ENCODE measurements around the gene MIPEP. TPM values are rescaled to one million over a fixed set of nuclear protein-coding genes. Genes with fewer than 3 reads are reported as not detected.

MIPEP gene
- 19.3 and 25.0 TPM in 2 replicates for total RNA-seq (2014; rRNA removed; shearing (Covaris generic); ENCODE audit: low replicate concordance)

DNA sequence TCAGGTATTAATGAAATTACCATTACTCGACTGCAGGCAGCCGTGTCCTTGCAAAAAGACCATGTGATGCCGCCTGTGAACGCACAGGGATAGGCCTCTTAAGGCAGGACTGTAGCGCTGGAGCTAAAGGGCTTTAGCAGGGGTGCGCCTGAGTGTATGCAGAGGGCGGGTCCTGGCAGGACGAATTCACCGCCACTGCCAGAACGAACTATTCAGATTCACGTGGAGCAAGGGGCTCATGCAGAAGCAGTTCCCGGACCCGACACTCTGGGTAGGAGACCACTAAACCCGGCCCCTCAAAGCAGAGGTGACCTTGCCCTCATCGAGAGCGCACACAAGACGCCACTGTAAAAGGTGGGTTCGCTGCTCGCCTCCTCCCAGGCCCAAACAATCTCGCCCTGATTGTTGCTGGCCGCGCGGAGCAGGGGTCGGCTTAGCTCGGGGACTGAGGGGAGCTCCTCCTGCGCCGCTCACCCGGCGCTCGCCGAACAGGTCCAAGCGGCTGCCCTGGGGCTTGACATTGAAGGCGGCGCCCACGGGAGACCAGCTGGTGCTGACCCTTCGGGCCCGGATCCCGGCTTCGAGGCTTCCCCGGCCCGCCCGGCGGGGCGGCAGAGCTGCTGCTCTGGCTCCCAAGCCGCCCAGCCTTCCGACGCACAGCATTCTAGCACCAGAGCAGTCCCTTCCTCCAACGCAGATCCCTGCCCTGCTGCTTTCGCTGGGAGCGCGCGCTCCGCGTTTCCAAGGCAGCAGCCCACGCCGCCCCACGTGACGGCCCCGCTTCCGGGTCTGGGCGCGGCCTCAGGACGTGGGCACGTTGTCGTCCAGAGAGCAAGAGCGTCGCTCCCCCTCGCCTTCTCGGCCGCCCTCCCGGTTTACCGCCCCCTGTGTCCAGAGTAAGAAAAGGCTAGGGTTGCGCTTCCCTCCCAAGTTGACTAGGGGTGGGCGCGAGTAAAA lies at the start of gene MIPEP:
MIPEP (minus strand) TSS at position 743 of the 957 bp plus-strand sequence; CDS start at position 663, 80 bp downstream.
- Histone ChIP-seq H3K36me3 (peaks cover 12% of the 10 kb centered on the region), H3K27me3 (no peaks in the 10 kb centered on the region), H3K9me3 (no peaks in the 10 kb centered on the region), H3K4me3 (peak within 1 kb of the TSS; percentile 94)
- peak; percentile 95 for DNase-seq

DNA sequence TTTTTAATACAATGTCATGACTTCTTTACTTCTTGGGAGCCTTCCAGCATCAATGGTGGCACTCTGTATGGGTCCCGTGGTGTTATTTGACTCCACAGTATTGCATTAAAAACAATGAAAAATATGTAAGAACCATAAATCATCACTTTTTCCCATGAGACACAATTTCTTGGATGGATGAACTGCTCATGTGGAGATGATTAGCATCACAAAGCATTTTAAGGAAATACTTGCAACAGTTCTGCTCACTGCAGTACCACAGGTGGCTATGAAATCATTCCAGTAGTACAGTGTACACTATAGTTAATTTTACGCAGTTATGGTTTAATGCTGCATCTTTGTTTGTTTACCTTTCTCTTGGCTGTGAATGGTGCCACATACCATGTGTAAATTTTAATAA lies 45.3 kb upstream of the MIPEP start:
- H3K36me3 ChIP-seq, result no peaks in the 10 kb centered on the region
- DNase-seq, result no peak
- no peaks in the 10 kb centered on the region for H3K27me3 ChIP-seq
- H3K4me3 ChIP-seq, result no peak overlapping the region
- no peaks in the 10 kb centered on the region for H3K9me3 ChIP-seq

DNA sequence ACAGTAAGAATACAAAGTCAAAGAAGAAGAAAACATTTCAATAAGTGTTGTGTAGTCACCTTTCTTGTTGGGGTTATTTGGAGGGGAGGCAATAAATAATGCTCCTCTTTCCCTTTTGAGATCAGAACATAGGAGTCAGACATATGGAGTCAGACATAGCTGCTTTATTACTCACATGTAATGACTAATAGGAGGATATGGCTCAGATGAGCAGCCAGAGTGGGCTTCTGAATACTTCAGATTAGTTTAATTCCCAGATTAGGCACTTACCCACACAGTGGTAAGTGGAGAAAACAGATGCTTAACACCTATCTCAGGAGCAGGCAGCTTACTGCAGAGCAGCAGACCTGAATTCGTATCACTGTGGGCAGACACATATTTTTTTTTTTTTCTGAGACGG lies 39.8 kb upstream of the MIPEP start:
- Histone ChIP-seq H3K4me3 (no peak overlapping the region), H3K9me3 (no peaks in the 10 kb centered on the region), H3K27me3 (no peaks in the 10 kb centered on the region), H3K36me3 (no peaks in the 10 kb centered on the region)
- DNase-seq, result no peak

DNA sequence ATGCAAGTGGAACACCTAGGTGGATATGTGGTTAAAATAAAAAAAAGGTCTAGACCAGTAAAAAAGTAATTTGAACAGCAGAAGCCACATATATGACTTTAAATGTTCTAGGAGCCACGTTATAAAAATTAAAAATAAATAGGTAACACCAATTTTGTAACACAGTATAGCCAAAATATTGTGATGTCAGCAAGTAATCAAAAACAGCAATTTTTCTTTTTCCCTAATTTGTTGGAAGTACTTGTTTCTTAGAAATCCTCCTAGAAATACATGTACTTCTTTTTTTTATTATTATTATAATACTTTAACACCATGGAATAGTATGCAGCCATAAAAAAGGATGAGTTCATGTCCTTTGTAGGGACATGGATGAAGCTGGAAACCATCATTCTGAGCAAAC lies 33.8 kb upstream of the MIPEP start:
- no peak for DNase-seq
- Histone ChIP-seq H3K27me3 (peaks cover 3% of the 10 kb centered on the region), H3K36me3 (no peaks in the 10 kb centered on the region), H3K4me3 (no peak overlapping the region), H3K9me3 (no peaks in the 10 kb centered on the region)

DNA sequence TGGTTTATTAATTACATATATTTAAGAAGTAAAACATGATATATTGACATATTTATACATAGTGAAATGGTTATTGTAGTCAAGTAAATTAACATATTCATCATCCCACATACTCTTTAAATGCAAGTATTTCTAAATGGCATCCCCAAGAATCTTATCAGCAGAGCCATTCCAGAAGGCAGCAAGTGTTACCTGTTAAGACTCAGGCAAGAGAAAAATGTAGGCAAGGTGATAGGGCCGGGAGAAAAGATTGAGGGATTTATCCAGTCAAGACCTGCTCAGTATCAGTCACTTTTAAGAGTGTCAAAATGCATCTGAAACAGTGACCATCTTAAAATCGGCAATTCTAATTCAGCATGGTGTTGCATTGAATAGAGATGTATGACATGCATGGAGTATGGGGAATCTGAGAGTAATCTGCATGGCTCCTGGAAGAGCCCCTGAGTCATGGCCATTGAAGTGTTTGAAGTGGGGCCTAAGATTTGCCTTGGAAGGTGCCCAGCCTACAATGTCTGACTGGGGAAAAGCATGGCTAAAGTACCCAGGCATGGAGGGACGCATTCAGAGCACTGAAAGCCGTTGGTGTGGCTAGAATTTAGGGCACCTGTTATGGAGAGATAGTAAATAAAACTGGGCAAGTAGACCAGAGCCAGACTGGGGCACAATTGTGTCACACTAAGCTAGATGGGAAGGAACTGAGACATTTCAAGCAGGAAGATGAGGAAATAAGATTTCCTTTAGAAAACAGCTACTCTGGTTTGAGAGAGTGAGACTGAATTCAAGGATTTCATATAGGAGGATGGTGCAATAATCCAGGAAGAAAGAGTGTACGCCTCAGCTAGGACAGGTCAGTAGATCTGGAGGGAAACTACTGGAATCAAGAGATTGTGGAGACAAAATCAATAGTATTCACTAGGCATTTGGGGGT lies 33.1 kb upstream of the MIPEP start:
- no peak overlapping the region for H3K4me3 ChIP-seq
- H3K27me3 ChIP-seq, result peaks cover 3% of the 10 kb centered on the region
- DNase-seq, result no peak
- H3K36me3 ChIP-seq, result no peaks in the 10 kb centered on the region
- no peaks in the 10 kb centered on the region for H3K9me3 ChIP-seq

DNA sequence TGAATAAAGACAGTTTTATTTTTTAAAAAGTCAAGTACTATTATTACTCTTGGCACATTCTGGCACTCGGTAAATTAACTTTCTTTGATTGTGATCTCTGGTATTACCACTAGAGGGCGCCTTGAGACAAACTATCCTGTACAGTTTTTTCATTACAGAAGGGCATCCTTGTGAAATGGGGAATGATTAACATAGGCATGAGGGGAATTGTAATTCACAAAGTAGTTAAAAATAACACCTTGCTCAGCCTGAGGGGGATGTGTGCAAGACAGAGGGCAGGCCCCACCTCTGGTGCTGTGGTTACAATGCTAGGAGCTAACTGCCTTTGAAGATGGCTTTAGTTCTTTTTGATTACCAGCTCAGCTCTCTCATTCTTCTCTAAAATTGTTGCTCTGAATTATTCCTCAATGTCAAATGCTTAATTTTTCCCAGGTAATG lies 32.3 kb upstream of the MIPEP start:
- Histone ChIP-seq H3K36me3 (no peaks in the 10 kb centered on the region), H3K4me3 (no peak overlapping the region), H3K27me3 (peaks cover 3% of the 10 kb centered on the region), H3K9me3 (no peaks in the 10 kb centered on the region)
- no peak for DNase-seq

DNA sequence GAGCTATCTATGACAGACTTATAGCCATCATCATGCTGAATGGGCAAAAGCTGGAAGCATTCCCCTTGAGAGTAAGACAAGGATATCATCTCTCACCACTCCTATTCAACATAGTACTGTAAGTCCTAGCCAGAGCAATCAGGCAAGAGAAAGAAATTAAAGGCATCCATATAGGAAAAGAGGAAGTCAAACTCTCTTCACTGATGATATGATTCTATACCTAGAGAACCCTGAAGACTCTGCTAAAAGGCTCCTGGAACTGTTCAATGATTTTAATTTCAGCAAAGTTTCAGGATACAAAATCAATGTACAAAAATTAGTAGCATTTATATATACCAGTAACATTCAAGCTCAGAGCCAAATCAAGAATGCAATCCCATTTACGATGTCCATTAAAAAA lies 29.8 kb upstream of the MIPEP start:
- no peak for DNase-seq
- peaks cover 3% of the 10 kb centered on the region for H3K27me3 ChIP-seq
- no peaks in the 10 kb centered on the region for H3K9me3 ChIP-seq
- no peaks in the 10 kb centered on the region for H3K36me3 ChIP-seq
- H3K4me3 ChIP-seq, result no peak overlapping the region

DNA sequence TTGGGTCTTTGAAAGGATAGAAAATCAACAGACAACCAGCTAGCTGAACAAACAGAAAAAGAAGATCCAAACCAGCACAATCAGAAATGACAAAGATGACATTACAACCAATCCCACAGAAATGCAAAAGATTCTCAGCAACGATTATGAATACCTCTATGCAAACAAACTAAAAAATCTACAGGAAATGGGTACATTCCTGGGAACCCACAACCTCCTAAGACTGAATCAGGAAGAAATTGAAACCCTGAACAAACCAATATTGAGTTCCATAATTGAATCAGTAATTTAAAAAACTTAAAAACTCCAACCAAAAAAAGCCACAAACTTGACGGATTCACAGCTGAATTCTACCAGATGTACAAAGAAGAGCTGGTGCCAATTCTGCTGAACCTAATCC lies 29.0 kb upstream of the MIPEP start:
- Histone ChIP-seq H3K36me3 (no peaks in the 10 kb centered on the region), H3K9me3 (no peaks in the 10 kb centered on the region), H3K27me3 (peaks cover 6% of the 10 kb centered on the region), H3K4me3 (no peak overlapping the region)
- DNase-seq, result no peak

DNA sequence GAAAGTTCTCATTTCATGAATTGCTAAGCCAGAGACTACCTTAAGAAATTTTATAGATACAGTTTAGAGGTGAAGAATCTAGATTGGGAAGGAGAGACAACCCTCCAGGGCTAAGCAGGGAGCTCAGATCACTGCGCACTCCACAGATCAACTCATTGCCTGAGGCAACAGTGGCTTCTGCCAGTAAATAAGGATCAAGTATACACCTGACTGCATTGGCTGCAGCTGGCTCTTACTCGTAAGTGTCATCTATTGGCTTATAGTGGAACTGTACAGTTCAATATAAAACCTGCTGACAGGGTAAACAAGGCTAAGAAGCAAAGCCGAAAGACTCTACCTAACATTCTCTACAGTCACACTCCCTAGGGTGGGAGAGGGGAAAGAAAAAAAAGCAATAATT lies 26.1 kb upstream of the MIPEP start:
- no peak for DNase-seq
- peaks cover 8% of the 10 kb centered on the region for H3K27me3 ChIP-seq
- H3K9me3 ChIP-seq, result no peaks in the 10 kb centered on the region
- no peaks in the 10 kb centered on the region for H3K36me3 ChIP-seq
- no peak overlapping the region for H3K4me3 ChIP-seq

DNA sequence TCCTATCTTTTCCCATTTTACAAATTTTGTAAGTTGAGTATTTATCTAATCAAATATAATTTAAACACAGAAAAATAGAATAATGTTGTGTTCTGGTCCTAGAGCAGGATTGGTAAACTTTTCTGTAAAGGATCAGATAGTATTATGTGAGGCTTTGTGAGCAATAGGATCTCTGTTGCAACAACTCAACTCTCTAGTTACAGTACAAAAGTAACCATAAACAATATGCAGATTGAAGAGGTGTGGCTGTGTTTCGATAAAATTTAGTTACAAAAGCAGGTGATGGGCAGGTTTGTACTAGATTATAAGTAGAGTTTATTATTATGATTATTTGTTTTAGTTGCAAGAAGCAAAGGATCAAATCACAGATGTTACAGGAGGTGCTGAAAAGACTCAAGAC lies 23.3 kb upstream of the MIPEP start:
- peaks cover 7% of the 10 kb centered on the region; the same call in 1 of the 2 replicates for H3K27me3 ChIP-seq
- DNase-seq, result no peak
- H3K4me3 ChIP-seq, result no peak overlapping the region
- H3K9me3 ChIP-seq, result no peaks in the 10 kb centered on the region
- H3K36me3 ChIP-seq, result no peaks in the 10 kb centered on the region

DNA sequence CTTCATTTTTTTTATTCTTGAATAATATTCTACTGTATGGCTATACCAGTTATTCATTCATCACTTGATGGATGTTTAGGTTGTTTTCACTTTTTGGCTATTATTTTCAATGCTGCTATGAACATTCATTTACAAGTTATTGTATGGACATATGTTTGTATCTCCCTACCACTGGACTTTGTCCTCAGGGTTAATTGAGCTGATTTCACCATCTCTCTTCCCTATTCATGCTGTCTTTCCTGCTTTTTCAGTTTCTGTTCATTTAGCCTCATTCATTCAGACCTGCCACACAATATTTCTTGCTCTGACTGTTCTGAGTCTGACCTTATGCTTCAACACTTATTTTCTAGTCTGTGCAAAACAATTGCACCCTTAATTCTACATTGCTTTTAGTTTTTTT lies 20.4 kb upstream of the MIPEP start:
- Histone ChIP-seq H3K9me3 (no peaks in the 10 kb centered on the region), H3K27me3 (peaks cover 7% of the 10 kb centered on the region; the same call in 1 of the 2 replicates), H3K4me3 (no peak overlapping the region), H3K36me3 (no peaks in the 10 kb centered on the region)
- DNase-seq, result no peak

DNA sequence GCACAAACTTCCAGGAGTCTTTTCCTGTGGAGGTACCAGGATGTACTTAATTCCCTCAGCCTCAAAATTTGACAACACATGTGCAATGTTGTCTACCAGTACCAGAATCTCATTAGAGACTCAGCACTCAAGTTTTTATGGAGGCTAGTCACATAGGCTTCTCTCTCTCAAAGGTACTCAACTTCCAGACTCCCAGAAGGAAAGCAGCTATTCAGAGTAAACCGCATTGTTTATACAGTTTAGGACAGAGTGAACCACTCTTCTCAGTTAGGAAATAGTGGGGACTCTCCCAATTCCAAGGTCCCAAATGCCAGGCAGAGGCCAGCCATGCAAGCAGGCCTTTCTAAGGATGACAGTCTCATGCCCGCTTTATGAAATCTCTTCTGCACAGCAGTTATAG lies 16.6 kb upstream of the MIPEP start:
- Histone ChIP-seq H3K4me3 (no peak overlapping the region), H3K27me3 (0 out of 2 replicates have a peak, but pooled peaks cover 3% of the 10 kb centered on the region), H3K36me3 (no peaks in the 10 kb centered on the region), H3K9me3 (no peaks in the 10 kb centered on the region)
- DNase-seq, result no peak

DNA sequence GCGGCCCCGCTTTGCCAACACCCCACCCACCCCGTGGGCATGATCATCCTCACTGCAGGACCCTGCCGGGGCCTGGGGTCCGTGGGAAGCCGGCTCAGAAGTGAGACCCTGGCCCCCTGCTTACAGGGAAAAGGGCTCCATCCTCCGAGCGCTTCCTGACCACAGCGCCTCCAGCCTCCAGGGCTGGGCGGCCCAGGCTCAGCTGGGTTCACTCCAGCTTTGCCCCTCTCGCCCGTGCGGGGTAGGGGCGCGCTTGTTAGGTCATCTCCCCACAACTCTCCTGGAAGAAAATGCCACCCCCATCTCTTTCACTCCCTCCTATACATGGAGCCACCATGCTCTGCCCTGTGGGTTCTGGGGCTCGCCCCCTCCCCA lies 14.7 kb upstream of the MIPEP start:
- Histone ChIP-seq H3K9me3 (no peaks in the 10 kb centered on the region), H3K36me3 (no peaks in the 10 kb centered on the region), H3K27me3 (0 out of 2 replicates have a peak, but pooled peaks cover 3% of the 10 kb centered on the region), H3K4me3 (no peak overlapping the region)
- no peak for DNase-seq

DNA sequence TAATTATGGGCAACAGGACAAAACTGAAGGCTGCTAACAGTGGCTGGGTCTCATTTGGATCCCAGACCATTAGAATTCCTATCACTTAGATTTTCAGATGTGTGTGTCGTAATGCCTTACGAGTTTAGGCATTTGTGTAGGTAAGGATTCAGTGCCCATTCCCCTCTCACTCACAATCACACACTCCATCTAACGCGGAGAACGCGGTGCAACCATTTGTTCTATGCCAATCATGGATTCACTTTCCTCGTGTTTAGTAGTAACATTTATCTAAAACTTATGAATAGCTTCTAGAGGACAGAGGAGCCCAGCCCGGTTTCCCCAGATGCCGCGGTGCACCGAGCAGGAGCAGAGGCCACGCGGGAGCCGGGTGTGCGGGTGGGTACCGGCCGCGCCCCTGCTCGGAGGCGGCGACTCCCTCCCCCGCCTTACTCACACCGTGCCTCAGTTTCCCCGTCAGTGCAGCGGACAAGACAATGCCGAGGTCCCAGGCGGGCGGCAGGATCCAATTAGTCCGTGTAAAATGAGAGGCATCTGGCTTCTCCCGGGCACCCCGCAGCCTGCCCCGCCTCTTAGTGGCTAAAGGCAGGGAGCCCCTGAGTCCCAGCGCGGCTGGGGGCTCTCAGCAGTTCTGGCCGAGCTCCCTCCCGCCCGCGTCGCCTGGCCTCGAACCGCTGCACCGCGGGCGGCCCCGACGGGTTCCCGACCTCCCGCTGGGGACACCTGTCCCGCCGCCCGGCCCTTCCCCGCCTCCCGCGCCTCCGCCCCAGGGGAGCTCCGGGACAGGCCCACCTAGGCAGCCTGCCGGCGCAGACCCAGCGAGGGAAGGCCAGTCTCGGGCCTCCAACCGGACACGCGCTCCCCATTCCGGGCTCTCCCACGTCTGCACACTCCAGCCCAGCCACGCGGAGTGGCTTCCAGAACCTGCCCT lies 14.0 kb upstream of the MIPEP start:
- no peak overlapping the region for H3K4me3 ChIP-seq
- no peaks in the 10 kb centered on the region for H3K27me3 ChIP-seq
- no peak for DNase-seq
- H3K36me3 ChIP-seq, result no peaks in the 10 kb centered on the region
- no peaks in the 10 kb centered on the region for H3K9me3 ChIP-seq

DNA sequence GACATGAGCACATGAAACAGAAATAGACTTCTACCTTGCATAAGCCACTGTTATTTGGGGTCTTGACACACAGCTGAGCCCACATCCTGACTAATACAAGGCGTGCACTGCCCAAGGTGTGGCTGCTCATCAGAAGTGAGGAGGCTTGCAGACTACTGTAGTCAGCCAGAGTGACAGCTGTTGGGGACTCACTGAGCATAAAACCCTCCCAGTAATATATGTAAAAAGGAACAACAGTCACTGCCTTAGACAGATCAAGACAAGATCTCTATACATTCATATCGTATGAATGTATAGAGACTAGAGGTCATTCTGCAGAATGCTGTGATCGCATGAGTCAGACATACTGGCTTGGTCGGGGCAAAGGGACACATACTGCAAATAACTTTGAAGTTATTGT lies 12.2 kb upstream of the MIPEP start:
- H3K36me3 ChIP-seq, result no peaks in the 10 kb centered on the region
- no peaks in the 10 kb centered on the region for H3K27me3 ChIP-seq
- DNase-seq, result no peak
- no peaks in the 10 kb centered on the region for H3K9me3 ChIP-seq
- no peak overlapping the region for H3K4me3 ChIP-seq

DNA sequence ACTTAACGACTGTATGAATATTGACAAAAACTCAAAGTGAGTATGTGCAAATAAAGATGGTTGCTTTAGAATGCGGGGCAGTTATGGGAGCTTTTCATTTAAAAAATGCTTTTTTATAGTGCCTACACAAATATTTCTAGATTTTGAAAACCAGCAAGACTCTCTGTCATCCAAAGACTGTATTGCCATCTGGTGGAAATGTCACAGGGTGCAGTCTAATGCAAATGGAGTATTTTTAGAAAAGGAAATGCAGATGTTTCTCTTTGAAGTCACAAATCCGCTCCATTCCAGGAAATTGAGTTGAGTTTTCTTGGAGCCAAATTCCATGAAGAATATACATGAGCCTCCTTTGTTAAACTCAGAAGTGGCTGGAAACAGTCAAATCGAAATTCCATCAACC lies 10.4 kb upstream of the MIPEP start:
- Histone ChIP-seq H3K9me3 (no peaks in the 10 kb centered on the region), H3K36me3 (no peaks in the 10 kb centered on the region), H3K27me3 (no peaks in the 10 kb centered on the region), H3K4me3 (no peak overlapping the region)
- DNase-seq, result peak; percentile 19

All from MG63 (cell line).